ENCODE results near the gene GJB2.

- TF ChIP-seq JUNB (IDR thresholded peaks at IDR 0.05; ENCODE audit: unreplicated experiment): no peak
- no peak for TF ChIP-seq CTCF (conservative IDR thresholded peaks at IDR 0.05; ENCODE audit: low read depth in 2 of 2)
- TF ChIP-seq EZH2phosphoT487 (IDR thresholded peaks at IDR 0.05; ENCODE audit: unreplicated experiment): no peak
- no peak for TF ChIP-seq EZH2 (IDR thresholded peaks at IDR 0.05; ENCODE audit: low read depth, unreplicated experiment)
- TF ChIP-seq POLR2AphosphoS5 (IDR thresholded peaks at IDR 0.05; ENCODE audit: low read depth): no peak
- TF ChIP-seq ZNF114 (CRISPR knock-in tag; IDR thresholded peaks at IDR 0.05): no peak
These were observed 34.5 kb upstream of the GJB2 start for GRCh38 chr13:20227288-20227687.
